Hematopoietic multipotent progenitor cell treated with erythropoietin and hydrocortisone succinate and interleukin-3 and kit ligand, for 17 days (in vitro differentiated cells): ENCODE measurements around the gene BCAT1.
"Not testable (repeated sequence)": the region's sequence is repeated elsewhere in the genome, so short reads cannot be mapped to it uniquely, and the experiment has no call there.

Experiments
- DNase-seq: peaks from one replicate; pipeline ENCODE4 v3.0.0-alpha.2; 2015; ENCODE audit warnings: low spot score

The BCAT1 gene

GRCh38 chr12:24899503-24900075 lies 49.3 kb downstream of the BCAT1 start:
- DNase-seq, result no peak

GRCh38 chr12:24898606-24899005 lies 50.3 kb downstream of the BCAT1 start:
- DNase-seq, result no peak

- no peak for DNase-seq
These were observed 50.7 kb downstream of the BCAT1 start for GRCh38 chr12:24898185-24898584.

GRCh38 chr12:24896171-24896570 lies 52.7 kb downstream of the BCAT1 start:
- no peak for DNase-seq

- DNase-seq, result no peak
These were observed 53.3 kb downstream of the BCAT1 start for GRCh38 chr12:24895612-24896011.

- DNase-seq, result no peak
These were observed 54.0 kb downstream of the BCAT1 start for GRCh38 chr12:24894879-24895278.

GRCh38 chr12:24890048-24890803 lies 58.7 kb downstream of the BCAT1 start:
- no peak for DNase-seq

GRCh38 chr12:24889411-24889810 lies 59.5 kb downstream of the BCAT1 start:
- no peak for DNase-seq

- no peak for DNase-seq
These were observed 60.1 kb downstream of the BCAT1 start for GRCh38 chr12:24888813-24889212.

- no peak for DNase-seq
These were observed 64.0 kb downstream of the BCAT1 start for GRCh38 chr12:24884911-24885310.

GRCh38 chr12:24881724-24882371 lies 67.1 kb downstream of the BCAT1 start:
- no peak for DNase-seq

GRCh38 chr12:24881227-24881626 lies 67.7 kb downstream of the BCAT1 start:
- DNase-seq, result no peak

GRCh38 chr12:24880732-24881131 lies 68.2 kb downstream of the BCAT1 start:
- DNase-seq, result no peak

GRCh38 chr12:24879644-24880043 lies 69.3 kb downstream of the BCAT1 start:
- no peak for DNase-seq

GRCh38 chr12:24875014-24875413 lies 73.9 kb downstream of the BCAT1 start:
- DNase-seq, result no peak

GRCh38 chr12:24872211-24872610 lies 76.7 kb downstream of the BCAT1 start:
- DNase-seq, result no peak

- DNase-seq, result not testable (repeated sequence)
These were observed 82.8 kb downstream of the BCAT1 start for GRCh38 chr12:24866139-24866538.

GRCh38 chr12:24864796-24865125 lies 84.1 kb downstream of the BCAT1 start:
- DNase-seq, result no peak

- DNase-seq, result no peak
These were observed 86.9 kb downstream of the BCAT1 start for GRCh38 chr12:24861766-24862540.

- DNase-seq, result no peak
These were observed 88.4 kb downstream of the BCAT1 start for GRCh38 chr12:24860546-24860945.

- DNase-seq, result no peak
These were observed 92.4 kb downstream of the BCAT1 start for GRCh38 chr12:24856541-24856940.

GRCh38 chr12:24854908-24855307 lies 94.0 kb downstream of the BCAT1 start:
- no peak for DNase-seq

GRCh38 chr12:24854017-24854416 lies 94.9 kb downstream of the BCAT1 start:
- no peak for DNase-seq
